HG03342 (cell line): Measurements from ENCODE around the gene DTHD1.

ENCODE experiments used
- ATAC-seq: cut with Tn5 transposase; IDR thresholded peaks from one replicate; pipeline ENCODE4 v1.9.1; 2021; ENCODE audit warnings: mild to moderate bottlenecking, moderate library complexity; ENCODE audit not compliant: unreplicated experiment

The DTHD1 gene

DNA sequence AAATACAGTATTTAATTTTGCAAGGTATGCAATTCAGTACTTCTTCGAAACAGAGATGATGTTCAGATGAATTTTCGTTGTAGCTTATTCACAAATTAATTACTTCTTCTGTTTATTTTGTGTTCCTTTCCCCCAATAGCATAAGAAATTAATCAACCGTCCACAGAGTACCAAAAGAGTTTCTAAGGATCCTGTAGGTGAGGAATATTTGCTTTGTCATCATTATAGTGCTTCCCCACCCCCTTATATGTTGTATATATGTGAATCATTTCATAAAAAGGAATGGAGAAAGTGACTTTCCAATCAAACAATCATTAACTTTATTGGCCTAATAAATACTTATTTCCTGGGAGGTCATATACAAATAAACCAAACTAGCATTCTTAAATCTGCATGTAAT, 57.6 kb downstream of the DTHD1 start:
- ATAC-seq, result no peak

DNA sequence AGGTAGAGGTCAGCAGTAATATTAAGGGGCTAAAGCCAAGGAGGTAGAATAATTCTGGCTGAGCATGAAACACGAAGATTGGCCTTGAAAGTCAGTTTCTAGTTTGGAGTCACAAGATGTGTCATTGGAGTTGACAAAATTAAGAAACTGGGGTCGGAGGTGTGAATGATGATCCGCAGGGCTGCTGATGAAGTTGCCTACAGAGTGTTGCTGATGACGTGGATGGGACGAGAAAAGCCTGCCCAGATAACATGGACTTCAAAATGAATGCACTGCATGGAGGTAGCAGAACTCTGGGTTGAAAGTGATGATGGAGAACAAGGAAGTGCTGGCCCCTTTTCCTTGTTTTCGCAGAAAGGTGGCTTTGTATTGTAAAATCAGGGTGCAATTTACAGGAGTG, 60.5 kb downstream of the DTHD1 start:
- ATAC-seq, result no peak

DNA sequence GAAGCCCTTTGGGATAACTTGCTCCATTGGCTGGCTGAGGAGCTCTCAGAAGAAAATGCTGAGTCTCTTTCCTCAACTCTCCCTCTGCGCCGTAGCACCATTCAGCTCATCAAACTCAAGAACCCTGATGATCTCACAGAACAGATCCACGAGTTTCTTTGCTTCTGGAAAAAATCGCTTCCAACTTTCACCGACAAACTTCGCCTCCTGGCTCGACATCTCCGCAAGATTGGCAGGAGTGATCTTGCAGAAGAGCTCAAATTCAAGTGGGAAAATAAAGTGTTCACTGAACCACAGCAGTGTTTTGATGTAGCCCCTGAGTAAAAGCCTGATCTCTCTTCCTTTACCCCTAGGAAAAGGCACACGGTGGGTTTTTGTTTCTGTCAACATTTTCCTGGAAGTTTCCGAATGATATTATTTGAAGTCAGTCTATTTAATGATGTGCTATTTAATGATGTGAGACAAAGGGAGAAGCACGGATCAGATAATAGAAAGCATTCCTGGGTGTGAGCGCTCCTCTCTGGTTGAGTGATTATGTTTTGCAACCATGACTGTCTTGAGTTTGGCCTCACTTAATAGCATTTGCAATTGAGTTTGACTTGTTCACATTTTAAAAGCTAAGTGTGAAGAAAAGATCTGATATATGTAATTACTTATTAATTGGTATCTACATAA, 62.2 kb downstream of the DTHD1 start:
- ATAC-seq, result no peak

DNA sequence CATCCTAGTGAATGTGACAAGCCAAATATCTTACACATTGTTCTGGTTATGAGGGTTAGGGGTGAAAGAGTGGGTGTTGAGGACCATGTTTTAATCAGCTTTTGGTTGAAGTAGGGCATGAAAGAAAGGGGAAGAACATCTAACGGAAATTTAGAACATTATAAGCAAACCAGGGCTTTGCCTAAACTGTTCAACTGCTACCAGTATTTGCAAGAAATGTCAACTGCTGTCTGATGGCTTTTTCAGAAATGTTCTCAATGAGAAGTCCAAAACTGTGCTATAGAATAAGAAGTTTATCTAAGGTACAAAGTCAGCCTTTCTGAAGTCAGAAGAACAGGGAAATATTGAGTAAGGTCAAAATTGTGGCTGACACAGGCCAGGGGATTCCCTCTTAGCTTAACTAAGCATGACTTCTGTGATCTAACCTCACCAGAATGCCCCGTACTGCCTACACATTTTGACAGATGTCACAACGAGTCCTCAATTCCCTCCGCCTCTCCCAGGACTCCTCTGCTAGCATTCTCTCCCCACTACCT, 67.1 kb downstream of the DTHD1 start:
- ATAC-seq, result peak; percentile 89

DNA sequence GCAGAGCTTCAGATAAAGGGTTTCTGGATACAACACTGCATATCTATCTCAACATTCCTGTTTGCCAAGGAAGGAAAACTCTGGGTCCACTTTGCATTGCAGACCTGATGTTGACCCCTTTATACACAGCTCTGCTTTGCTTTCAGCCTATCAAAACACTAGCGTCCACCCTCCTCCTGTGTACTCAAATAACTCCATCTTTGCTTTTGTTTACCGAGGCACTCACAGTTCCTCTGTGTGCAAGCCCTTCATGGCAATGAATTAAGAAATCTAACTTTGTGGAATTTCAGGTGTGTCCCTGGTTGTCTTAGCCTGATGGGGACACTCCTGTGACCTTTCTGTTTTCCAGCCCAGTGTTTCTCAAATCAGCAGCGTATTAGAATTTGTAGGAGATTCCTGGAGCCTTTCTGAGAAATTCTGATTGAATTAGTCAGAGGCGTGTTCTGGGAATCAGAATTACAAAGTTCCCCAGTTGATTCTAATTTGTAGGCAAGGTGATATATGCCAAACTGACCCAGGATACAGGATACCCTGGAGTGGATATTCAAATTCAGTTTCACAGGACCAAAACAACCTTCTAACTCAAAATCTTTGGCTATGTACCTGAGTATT, 68.6 kb downstream of the DTHD1 start:
- no peak for ATAC-seq

DNA sequence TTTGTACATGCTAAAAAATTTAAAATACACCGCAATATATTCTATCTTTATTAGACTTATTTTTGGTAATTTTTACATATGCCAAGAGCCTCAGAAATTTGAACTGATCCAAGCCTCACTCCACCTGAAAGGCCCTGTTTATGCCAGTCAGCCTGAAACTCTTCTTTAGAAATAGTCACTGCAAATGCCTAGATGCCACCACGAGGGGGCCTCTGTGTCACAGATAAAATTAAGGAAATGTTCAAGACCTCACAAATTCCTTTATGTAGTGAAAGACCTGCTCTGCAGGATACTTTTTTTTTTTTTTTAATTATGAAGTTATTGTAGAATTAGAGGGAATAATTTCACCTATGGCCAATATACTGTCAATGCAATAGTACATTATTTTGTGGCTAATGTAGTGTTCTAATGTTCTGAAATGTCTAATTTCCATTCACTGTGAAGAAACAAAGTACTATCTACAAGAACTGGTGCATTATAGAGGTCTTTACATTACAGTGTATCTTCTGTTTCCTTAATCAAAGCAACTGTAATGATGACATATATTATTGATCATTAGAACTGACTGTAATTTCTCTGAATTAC, 69.8 kb downstream of the DTHD1 start:
- ATAC-seq, result peak; percentile 52

DNA sequence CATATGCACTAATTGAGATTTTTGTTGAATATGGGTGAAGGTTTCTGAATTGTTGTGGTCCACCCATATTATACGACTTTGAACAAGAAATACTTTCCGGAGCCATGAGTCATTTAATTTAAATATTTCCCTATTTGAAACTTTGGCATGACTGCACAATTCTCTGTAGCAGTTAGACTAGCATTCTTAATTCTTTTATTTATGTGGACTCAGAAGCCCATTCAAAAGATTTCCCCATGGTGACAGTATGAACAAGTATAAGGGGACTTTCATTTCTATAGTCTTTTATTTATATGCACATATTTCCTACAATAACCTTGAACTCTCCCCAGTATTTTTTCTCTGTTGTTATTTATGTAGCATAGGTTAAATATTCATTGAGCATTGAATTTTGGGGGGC, 72.6 kb downstream of the DTHD1 start:
- no peak for ATAC-seq

DNA sequence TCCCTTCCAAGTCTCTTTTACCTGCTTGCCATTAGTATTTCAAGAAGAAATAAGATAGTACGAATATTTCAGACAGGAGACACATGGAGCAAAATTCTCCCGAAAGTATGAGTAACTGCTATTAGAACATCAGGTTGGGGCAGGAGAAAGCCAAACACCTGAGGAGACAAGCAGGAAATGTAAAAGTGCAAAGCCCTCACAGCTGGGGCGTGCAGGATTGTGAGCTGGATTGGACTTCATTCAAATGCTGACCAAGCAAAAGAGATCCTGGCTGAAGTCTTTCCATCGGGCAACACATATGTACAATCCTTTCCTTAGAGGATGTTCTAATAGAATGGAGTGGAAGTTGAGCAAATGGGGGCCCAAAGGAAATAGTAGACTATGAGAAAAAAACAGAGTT, 76.8 kb downstream of the DTHD1 start:
- ATAC-seq, result no peak

DNA sequence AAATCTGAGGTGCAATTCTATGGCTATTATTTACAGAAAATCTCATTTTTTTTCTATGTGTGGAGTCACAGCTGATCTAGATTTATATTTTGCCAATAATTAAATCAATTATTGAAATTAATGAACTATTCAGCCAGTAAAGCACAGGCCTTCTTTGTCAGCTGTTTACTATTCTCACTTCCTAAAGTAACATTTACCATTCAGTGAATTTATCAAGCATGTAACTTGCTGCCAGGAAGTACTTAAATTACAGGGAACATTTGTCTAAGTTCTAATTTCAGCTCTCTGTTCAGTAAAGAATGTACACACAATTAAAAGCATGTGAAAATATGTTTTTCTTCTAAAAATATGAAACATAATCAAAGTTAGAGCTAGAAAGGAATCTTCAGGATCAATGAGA, 79.3 kb downstream of the DTHD1 start:
- no peak for ATAC-seq

DNA sequence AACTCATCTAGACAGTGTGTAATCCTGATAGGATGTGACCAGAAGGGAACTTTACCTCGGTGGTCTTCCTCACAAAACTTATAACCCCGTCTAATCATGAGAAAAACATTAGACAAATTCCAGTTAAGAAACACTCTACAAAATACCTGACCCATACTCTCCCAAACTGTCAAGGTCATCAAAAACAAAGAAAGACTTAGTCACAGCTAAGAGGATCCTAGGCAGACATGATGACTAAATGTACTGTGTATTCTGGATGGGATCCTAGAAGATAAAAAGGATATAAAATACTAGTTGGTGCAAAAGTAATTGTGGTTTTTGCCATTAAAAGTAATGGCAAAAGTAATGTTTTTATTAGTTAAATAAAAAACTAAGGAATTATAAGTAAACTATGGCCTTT, 81.6 kb downstream of the DTHD1 start:
- ATAC-seq, result no peak

DNA sequence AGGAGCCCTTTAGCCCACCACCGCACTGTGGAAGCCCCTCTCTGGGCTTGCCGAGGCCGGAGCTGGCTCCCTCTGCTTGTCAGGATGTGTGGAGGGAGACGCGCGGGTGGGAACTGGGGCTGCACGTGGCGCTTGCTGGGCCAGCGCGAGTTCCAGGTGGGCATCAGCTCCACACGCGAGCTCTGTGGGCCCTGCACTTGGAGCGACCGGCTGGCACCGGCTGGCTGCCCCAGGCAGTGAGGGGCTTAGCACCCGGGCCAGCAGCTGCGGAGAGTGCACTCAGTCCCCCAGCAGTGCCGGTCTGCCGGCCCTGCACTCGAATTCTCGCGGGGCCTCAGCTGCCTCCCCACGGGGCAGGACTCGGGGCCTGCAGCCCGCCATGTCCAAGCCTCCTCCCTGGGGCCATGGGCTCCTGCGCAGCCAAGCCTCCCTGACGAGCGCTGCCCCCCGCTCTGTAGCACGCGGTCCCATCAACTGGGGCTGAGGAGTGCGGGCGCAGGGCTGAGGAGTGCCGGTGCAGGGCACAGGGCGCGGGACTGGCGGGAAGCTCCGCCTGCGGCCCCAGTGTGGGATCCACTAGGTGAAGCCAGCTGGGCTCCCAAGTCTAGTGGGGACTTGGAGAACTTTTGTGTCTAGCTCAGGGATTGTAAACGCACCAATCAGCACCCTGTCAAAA, 93.6 kb downstream of the DTHD1 start:
- ATAC-seq, result no peak

DNA sequence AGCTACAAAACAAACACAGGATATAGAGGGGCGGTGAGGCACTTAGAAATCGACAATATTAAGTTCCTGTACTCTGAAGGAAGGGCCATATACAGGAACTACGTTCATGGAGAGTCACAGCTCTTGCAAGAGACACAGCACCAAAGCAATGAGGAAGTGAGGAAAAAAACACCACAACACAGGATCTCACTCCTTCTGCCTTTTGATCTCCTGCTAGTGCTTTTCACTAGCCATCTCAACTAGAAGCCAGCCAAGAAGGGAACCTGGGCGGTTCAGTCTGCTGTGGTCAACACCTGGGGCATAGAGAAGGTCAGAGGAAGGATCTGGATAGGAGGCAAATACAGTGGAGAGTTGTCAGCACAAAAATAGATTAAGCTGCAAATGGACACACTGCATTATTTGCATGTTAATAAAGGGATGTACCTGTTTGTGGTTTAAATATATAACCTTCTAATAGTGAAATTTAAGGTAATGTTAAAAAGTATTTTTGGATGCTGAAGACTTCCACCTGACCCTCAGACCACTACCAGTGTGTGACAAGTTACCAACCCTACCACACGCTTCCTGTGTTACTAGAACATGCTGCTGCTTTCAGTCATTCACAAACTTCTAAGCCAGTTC, 104.6 kb downstream of the DTHD1 start:
- peak; percentile 94 for ATAC-seq

DNA sequence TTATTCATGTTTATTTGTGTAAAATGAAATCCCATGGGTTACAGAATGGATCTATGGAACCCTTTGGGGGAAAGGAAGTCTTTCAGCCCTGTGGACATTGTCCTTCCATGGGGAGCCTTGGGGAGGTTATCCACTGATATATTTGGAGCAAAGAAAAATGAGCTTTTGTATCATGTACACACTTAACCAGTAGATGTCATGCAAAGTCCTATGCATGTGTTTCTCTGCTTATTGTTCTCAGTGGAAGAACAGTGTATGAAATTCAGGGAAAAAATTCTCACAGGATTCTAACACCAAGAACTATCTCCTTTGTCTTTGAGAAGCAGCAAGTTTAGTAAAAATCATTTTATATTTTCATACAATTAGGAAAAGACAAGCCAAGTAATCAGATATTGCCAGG, 105.3 kb downstream of the DTHD1 start:
- ATAC-seq, result no peak

DNA sequence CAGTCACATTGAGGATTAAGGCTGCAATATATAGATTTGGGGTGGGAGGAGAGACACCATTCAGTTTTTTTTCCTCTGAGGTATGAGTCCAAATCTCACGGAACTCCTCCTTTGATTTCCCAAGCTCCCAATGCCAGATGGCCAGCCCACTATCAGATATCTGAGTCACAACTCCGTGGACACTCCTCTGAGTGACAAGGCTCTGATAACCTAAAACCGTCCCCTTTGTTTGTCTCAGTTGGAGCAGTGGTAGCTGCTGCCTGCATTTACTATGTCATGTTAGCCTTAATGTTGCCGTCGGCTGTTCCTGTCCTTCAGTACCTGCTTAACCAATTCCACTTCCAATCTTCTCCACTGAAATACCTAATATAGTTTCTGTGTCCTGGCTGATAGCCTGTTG, 107.3 kb downstream of the DTHD1 start:
- no peak for ATAC-seq

DNA sequence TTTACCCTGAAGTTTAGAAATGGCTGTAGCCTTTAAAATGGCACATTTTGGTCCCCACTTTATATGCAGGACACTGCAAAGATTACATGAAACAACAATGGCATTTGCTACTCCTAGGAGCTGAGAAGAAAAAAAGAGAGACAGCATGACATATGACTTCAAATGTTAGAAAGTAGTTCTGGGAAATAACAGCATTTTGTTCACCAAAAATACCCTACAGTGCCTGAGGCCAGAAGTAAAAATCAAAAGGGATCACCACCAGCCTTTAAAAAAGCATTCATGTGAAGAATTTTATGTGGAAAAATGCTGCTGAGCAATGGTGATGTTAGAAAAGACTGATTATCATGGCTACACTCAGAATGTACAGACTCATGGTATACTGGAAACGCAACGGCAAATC, 110.0 kb downstream of the DTHD1 start:
- ATAC-seq, result no peak

DNA sequence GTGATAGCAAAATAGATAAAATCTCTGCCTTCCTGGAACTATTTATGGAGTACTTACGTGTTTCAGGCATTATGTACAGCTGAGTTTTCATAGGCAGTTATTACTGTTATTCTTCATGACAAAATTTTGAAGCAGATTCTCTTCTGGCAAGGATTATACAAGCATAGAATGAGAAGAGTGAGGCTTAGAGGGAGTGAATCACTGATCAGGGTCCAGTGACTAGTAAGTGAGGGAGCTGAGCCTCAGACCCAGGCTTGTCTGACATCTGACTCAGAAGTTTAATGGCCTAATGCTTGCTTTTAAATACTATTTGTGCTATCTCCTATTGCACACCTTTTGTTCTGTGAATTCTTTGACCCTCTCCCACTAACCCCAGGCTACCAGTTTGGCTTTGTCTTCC, 110.6 kb downstream of the DTHD1 start:
- no peak for ATAC-seq

DNA sequence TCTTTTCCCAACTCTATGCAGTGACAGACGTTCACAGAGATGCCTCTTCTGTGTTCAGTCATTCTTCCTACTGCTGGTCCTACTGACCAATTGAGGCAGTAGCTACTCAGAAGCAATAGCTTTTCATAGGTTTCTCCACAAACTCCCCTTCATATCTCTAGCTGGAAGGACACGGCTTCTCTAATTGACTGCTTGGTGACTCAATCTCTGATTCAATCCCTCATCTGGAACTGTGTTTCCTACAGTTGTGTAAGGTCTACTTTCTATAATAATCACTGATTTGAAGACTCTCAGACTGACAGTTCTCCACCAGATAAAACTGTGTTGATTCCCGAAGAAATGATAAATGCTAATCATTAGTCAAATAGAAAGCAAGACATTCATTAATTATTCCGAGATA, 111.5 kb downstream of the DTHD1 start:
- ATAC-seq, result no peak
